ENCODE data around the gene PIP4K2A.

DNA sequence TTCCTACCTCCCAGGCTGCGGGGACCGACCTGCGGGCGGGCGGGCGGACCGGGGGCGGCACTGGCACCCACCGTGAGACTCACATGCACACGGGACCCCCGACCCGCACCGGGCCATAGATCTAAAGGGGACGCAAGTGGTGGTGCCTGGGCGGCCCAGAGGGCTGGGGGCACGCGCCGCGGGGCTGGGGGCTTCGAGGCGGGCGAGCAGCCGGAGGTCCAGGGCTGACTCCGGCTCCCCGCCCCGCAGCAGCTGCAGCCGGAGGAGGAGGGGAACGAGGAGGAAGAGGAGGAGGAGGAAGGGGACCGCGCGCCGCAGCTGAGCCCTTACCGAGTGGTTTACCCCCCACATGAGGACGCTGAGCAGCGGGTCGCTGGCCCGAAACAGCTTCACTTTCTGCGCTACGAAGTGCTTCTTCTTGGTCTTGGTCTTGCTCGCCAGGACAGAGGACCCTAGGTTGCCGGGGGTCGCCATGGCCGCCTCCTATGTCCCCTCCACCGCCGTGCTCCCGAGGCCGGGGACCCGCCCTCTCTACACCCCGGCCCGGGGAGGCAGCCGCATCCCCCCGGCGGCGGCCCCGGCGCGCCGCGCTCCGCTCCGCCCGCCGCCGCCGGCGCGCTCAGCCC is 412 bp downstream of the PIP4K2A start:
- TF ChIP-seq, protein P1, sequence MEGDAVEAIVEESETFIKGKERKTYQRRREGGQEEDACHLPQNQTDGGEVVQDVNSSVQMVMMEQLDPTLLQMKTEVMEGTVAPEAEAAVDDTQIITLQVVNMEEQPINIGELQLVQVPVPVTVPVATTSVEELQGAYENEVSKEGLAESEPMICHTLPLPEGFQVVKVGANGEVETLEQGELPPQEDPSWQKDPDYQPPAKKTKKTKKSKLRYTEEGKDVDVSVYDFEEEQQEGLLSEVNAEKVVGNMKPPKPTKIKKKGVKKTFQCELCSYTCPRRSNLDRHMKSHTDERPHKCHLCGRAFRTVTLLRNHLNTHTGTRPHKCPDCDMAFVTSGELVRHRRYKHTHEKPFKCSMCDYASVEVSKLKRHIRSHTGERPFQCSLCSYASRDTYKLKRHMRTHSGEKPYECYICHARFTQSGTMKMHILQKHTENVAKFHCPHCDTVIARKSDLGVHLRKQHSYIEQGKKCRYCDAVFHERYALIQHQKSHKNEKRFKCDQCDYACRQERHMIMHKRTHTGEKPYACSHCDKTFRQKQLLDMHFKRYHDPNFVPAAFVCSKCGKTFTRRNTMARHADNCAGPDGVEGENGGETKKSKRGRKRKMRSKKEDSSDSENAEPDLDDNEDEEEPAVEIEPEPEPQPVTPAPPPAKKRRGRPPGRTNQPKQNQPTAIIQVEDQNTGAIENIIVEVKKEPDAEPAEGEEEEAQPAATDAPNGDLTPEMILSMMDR (IDR thresholded peaks at IDR 0.05): no peak
- TF ChIP-seq POLR2A (IDR thresholded peaks at IDR 0.05) (no peak), POLR2AphosphoS5 (IDR thresholded peaks at IDR 0.05) (no peak)

All from suprapubic skin (tissue), 4 donors.